HUES6 (cell line): ENCODE measurements around the gene NOLC1.

Experiments
- H3K27ac ChIP-seq: 2 replicates; pipeline ENCODE4 v1.7.0; 2013; ENCODE audit warnings: low read depth, mild to moderate bottlenecking, low read length, inconsistent platforms
- H3K27me3 ChIP-seq: 2 replicates; pipeline ENCODE4 v1.6.1; 2013; ENCODE audit warnings: low read length; ENCODE audit not compliant: control insufficient read depth, insufficient read depth
- H3K36me3 ChIP-seq: 2 replicates; pipeline ENCODE4 v1.6.1; 2013; ENCODE audit warnings: low read length; ENCODE audit not compliant: control insufficient read depth, insufficient read depth
- H3K4me1 ChIP-seq: 2 replicates; pipeline ENCODE4 v1.6.1; 2013; ENCODE audit warnings: low read length; ENCODE audit not compliant: control insufficient read depth, insufficient read depth
- H3K4me3 ChIP-seq: 2 replicates; pipeline ENCODE4 v1.5.1; 2013; ENCODE audit warnings: low read depth, low read length
- H3K9ac ChIP-seq: one replicate; pipeline ENCODE4 v1.6.1; 2013; ENCODE audit warnings: mild to moderate bottlenecking, low read length
- H3K9me3 ChIP-seq: 2 replicates; pipeline ENCODE4 v1.6.1; 2013; ENCODE audit warnings: low read depth, low read length; ENCODE audit not compliant: control insufficient read depth, insufficient read depth

Gene NOLC1

DNA sequence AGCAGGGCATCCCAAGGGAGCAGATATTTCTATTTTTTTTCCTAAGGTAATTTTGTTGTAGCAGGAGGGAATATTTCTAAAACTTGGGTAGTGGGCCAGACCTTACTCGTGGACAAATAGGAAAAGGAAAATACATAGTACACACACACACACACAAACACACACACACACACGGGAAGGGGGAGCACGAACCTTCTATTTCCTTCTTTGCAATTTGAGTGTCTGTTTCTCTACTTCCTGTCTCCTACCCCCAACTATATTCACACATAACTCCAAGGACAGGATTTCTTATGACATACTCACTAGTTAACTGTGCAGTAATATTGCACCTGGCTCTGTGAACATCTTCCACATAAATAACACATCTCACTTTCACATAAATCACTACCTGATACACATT, 36.4 kb upstream of the NOLC1 start:
- peaks cover 10% of the 10 kb centered on the region for H3K36me3 ChIP-seq
- H3K27ac ChIP-seq = 0 out of 2 replicates have a peak overlapping the region, but pooled peaks have one; percentile 21
- H3K4me1 ChIP-seq = peaks cover 56% of the 10 kb centered on the region
- H3K4me3 ChIP-seq = peak overlapping the region; percentile 89
- H3K27me3 ChIP-seq = no peaks in the 10 kb centered on the region
- H3K9me3 ChIP-seq = no peaks in the 10 kb centered on the region
- no peak overlapping the region for H3K9ac ChIP-seq

GRCh38 chr10:102116656-102117055, 35.5 kb upstream of the NOLC1 start:
- H3K27me3 ChIP-seq = no peaks in the 10 kb centered on the region
- peak overlapping the region; percentile 90 for H3K4me3 ChIP-seq
- no peaks in the 10 kb centered on the region for H3K9me3 ChIP-seq
- H3K36me3 ChIP-seq = peaks cover 2% of the 10 kb centered on the region; the same call in 1 of the 2 replicates
- peaks cover 59% of the 10 kb centered on the region for H3K4me1 ChIP-seq
- peak overlapping the region; percentile 80 for H3K9ac ChIP-seq
- no peak overlapping the region for H3K27ac ChIP-seq

DNA sequence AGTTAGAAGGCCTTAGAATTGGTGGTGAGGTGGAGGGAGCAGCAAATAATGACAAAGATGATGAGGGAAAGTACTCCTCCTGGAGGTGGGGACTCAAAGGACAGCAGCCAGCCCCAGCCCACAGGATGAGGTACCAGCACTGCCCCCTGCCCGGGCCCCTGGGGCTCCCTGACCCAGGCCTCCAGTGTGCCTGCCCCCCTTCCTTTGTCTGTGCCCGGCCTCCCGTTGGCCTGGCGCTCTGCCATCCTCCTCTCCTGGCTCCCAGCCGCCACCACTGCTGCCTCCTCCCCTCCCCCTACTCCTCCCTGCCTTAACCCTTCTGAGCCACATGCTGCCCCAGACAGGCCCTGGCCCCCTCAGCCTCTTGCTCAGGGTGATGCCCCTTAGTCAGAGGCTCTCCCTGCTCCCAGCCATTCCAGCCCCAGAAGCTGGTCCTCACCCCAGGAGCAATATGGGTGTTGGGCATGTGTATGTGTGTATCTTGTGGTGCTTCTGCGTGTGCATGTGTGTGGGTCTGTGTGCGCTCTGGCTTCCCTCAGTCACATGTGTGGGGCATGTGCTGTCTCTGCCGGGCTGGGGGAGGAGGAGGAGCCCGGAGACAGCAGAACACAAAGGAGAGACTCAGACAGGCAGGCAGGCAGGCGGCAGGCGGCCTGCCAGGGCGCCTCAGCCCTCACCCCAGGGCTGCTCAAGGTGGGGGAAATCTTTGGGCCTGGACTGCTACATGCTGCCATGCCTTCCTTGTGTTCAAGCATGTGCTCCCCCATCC, 34.6 kb upstream of the NOLC1 start:
- no peaks in the 10 kb centered on the region for H3K9me3 ChIP-seq
- H3K4me3 ChIP-seq = peak overlapping the region; percentile 90
- peak overlapping the region; percentile 80 for H3K9ac ChIP-seq
- H3K4me1 ChIP-seq = peaks cover 65% of the 10 kb centered on the region
- no peaks in the 10 kb centered on the region for H3K36me3 ChIP-seq
- peak overlapping the region; percentile 55; the same call in 1 of the 2 replicates for H3K27ac ChIP-seq
- H3K27me3 ChIP-seq = no peaks in the 10 kb centered on the region

- peak overlapping the region; percentile 90 for H3K4me3 ChIP-seq
- peaks cover 60% of the 10 kb centered on the region for H3K4me1 ChIP-seq
- no peaks in the 10 kb centered on the region for H3K36me3 ChIP-seq
- no peaks in the 10 kb centered on the region for H3K9me3 ChIP-seq
- H3K27ac ChIP-seq = no peak overlapping the region
- H3K27me3 ChIP-seq = no peaks in the 10 kb centered on the region
- peak overlapping the region; percentile 32 for H3K9ac ChIP-seq
Measured at GRCh38 chr10:102118867-102119266, 33.3 kb upstream of the NOLC1 start.

GRCh38 chr10:102119417-102120141, 32.6 kb upstream of the NOLC1 start:
- Histone ChIP-seq H3K4me3 (peak overlapping the region; percentile 90), H3K9me3 (no peaks in the 10 kb centered on the region), H3K36me3 (no peaks in the 10 kb centered on the region), H3K4me1 (peaks cover 59% of the 10 kb centered on the region), H3K9ac (peak overlapping the region; percentile 91), H3K27me3 (no peaks in the 10 kb centered on the region), H3K27ac (peak overlapping the region; percentile 87; the same call in 1 of the 2 replicates)

GRCh38 chr10:102120142-102120990, 31.8 kb upstream of the NOLC1 start, which contains the start of gene LDB1:
Gene LDB1, minus strand, starts transcription at chr10:102120368. Its CDS starts 258 bp downstream, at chr10:102120110.
- Histone ChIP-seq H3K9me3 (no peaks in the 10 kb centered on the region), H3K9ac (peak within 1 kb of the TSS; percentile 91), H3K27me3 (no peaks in the 10 kb centered on the region), H3K4me3 (peak within 1 kb of the TSS; percentile 90), H3K4me1 (peaks cover 55% of the 10 kb centered on the region), H3K27ac (peak within 1 kb of the TSS; percentile 94; the same call in 1 of the 2 replicates), H3K36me3 (no peaks in the 10 kb centered on the region)

DNA sequence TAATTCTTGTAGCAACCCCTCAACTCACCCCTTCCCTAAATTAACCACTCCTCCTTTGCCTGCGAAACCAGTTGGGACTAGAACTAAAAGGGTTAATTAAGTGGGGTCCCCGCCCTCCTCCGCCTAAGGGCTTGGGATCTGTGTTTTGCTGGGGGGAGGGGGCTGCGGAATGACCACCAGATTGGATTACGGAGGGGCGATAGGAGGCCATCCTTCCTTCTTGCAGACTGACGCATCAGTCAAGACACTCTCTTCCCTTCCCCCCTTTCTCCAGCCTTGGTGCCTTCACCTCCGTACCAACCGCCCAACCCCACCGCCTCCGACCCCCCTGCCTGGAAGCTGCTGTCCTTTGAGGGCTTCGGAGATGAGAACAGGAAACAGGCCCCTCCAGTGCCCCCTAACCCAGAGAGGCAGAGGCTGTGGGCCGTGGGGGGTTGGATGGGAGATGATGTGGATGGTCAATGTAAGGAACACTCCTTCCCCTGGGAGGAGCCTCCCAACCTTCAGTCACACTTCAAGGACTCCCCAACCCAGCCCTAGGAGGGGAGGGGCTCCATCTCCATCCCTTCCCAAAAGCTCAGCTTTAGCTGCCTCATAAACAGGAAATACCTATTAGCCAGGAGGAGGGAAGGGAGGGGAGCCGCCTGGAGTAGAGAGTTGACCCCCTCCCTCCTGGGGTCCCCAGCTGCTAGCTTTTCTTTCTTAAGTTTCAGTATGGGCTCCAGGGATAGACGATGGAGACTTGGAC, 31.0 kb upstream of the NOLC1 start:
- Histone ChIP-seq H3K27me3 (no peaks in the 10 kb centered on the region), H3K27ac (peak overlapping the region; percentile 94), H3K9me3 (no peaks in the 10 kb centered on the region), H3K4me3 (peak overlapping the region; percentile 90), H3K36me3 (no peaks in the 10 kb centered on the region), H3K9ac (peak overlapping the region; percentile 91), H3K4me1 (peaks cover 48% of the 10 kb centered on the region)

DNA sequence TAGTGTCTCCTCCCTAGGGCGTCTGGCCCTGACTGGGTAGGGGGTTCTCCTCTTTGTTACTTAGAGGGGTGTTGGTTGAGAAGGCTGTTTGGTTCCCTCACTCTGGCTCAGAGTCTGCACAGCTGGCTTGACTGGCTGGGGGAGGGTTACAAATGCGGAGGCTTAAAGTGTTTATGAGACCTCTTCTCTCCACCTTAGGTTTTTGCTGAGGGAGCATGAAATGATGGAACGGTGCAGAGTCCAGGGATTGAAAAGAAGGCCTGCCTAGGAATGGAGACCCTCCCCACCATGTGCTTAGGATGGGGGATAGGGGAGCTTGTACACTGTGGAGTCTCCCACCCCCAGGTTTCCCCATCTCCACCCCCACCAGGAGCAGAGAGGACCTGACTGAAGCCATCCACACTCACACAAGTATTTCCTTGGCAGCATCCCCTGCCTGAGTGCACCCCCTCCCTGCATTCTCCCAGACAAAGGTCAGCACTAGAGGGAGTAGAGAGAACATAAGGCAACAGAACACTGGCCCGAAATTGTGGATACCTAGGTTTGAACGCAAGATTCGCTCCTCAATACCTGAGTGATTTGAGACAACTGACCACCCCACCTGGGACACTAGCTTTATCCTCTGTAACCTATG, 30.3 kb upstream of the NOLC1 start:
- Histone ChIP-seq H3K27me3 (no peaks in the 10 kb centered on the region), H3K9ac (peak overlapping the region; percentile 91), H3K4me3 (peak overlapping the region; percentile 90), H3K4me1 (peaks cover 42% of the 10 kb centered on the region), H3K9me3 (no peaks in the 10 kb centered on the region), H3K36me3 (no peaks in the 10 kb centered on the region), H3K27ac (peak overlapping the region; percentile 94)

- Histone ChIP-seq H3K27me3 (no peaks in the 10 kb centered on the region), H3K4me1 (peaks cover 36% of the 10 kb centered on the region), H3K4me3 (peak overlapping the region; percentile 90), H3K9me3 (no peaks in the 10 kb centered on the region), H3K9ac (peak overlapping the region; percentile 91), H3K27ac (peak overlapping the region; percentile 94), H3K36me3 (no peaks in the 10 kb centered on the region)
Measured at GRCh38 chr10:102122450-102122849, 29.7 kb upstream of the NOLC1 start.

DNA sequence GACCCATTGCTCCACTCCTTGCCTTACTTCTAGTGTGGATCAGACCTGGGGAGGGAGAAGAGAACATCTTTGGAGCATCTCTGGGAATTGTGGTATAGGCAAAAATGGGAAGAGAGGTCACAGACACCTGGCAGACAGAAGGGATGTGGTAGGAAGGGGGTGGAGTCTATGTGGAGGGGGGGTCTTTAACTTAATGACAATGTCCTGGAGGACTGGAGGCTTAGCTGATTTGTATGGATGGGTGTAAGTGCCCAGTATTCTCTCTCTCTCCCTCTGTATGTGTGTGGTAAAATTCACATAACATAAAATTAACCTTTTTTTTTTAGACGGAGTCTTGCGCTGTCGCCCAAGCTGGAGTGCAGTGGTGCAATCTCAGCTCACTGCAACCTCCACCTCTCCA, 29.0 kb upstream of the NOLC1 start:
- H3K9ac ChIP-seq = no peak overlapping the region
- no peak overlapping the region for H3K4me3 ChIP-seq
- H3K9me3 ChIP-seq = no peaks in the 10 kb centered on the region
- H3K36me3 ChIP-seq = no peaks in the 10 kb centered on the region
- H3K4me1 ChIP-seq = peaks cover 28% of the 10 kb centered on the region
- no peaks in the 10 kb centered on the region for H3K27me3 ChIP-seq
- no peak overlapping the region for H3K27ac ChIP-seq
